GM12865 (cell line): ENCODE results near the gene RPP21.

Experiments used
- DNase-seq: peaks from one replicate; pipeline ENCODE4 v3.0.0; 2010; ENCODE audit warnings: low read depth
- H3K4me3 ChIP-seq: 2 replicates; pipeline ENCODE4 v1.5.1; 2011; ENCODE audit warnings: mild to moderate bottlenecking, low read depth, low read length, control low read depth
- CTCF ChIP-seq: IDR thresholded peaks from 2 replicates; pipeline ENCODE4 v1.5.1; 2011; ENCODE audit warnings: low read length, control low read depth, low read depth, inconsistent platforms; ENCODE audit not compliant: insufficient read depth; ENCODE audit errors: missing control alignments

RPP21 gene

GRCh38 chr6:30378290-30378937, 33.5 kb downstream of the RPP21 start:
- no peak for TF ChIP-seq CTCF
- no peak for DNase-seq
- H3K4me3 ChIP-seq = no peak overlapping the region

- TF ChIP-seq CTCF = no peak
- no peak overlapping the region for H3K4me3 ChIP-seq
- DNase-seq = no peak
Observed at GRCh38 chr6:30380464-30380863, 35.5 kb downstream of the RPP21 start.

- no peak overlapping the region for H3K4me3 ChIP-seq
- no peak for DNase-seq
- no peak for TF ChIP-seq CTCF
Observed at GRCh38 chr6:30386166-30386565, 41.2 kb downstream of the RPP21 start.

- H3K4me3 ChIP-seq = no peak overlapping the region
- DNase-seq = no peak
- TF ChIP-seq CTCF = no peak
Observed at GRCh38 chr6:30391240-30391639, 46.3 kb downstream of the RPP21 start.

- TF ChIP-seq CTCF = no peak
- H3K4me3 ChIP-seq = no peak overlapping the region
- no peak for DNase-seq
Observed at GRCh38 chr6:30394139-30394538, 49.2 kb downstream of the RPP21 start.
